DND-41 (cell line): Measurements from ENCODE around the gene SLC16A3.

ENCODE experiments used
- ATAC-seq: fragments of 200-7000 bp; cut with Tn5 transposase; 3 replicates; pipeline ENCODE4 v1.9.1; 2021; ENCODE audit warnings: low read depth; ENCODE audit not compliant: insufficient read depth
- DNase-seq: peaks from one replicate; pipeline ENCODE4 v3.0.0-alpha.2; 2020
- H2AFZ ChIP-seq: 2 replicates; pipeline ENCODE4 v1.6.0; 2012; ENCODE audit warnings: low read depth, low read length
- H3K27ac ChIP-seq: 2 replicates; pipeline ENCODE4 v1.5.1; 2012; ENCODE audit warnings: low read length, inconsistent platforms
- H3K27me3 ChIP-seq: fragments of 200-600 bp; sonication (generic); 2 replicates; pipeline ENCODE4 v1.6.0; 2012; ENCODE audit warnings: low read length, mild to moderate bottlenecking, inconsistent platforms; ENCODE audit not compliant: insufficient read depth, poor library complexity
- H3K36me3 ChIP-seq: 2 replicates; pipeline ENCODE4 v1.5.1; 2012; ENCODE audit warnings: low read length, inconsistent platforms; ENCODE audit not compliant: insufficient read depth
- H3K4me1 ChIP-seq: 2 replicates; pipeline ENCODE4 v1.5.1; 2012; ENCODE audit warnings: mild to moderate bottlenecking, low read length; ENCODE audit not compliant: insufficient read depth
- H3K4me2 ChIP-seq: 2 replicates; pipeline ENCODE4 v1.6.0; 2012; ENCODE audit warnings: mild to moderate bottlenecking, moderate library complexity, low read length, inconsistent platforms; ENCODE audit not compliant: insufficient read depth
- H3K4me3 ChIP-seq, 2 experiments: fragments of 200-600 bp in 1 of 2; shearing (Covaris generic) in 1 of 2; 2 replicates each; pipeline ENCODE4 v1.5.1; 2012 to 2016; ENCODE audit warnings: inconsistent platforms in 2 of 2, low read length in 2 of 2, mild to moderate bottlenecking in 2 of 2, low read depth in 1 of 2, moderate library complexity in 1 of 2
- H3K79me2 ChIP-seq: 2 replicates; pipeline ENCODE4 v1.6.0; 2012; ENCODE audit warnings: low read length, inconsistent platforms; ENCODE audit not compliant: insufficient read depth
- H3K9ac ChIP-seq: 2 replicates; pipeline ENCODE4 v1.6.0; 2012; ENCODE audit warnings: low read depth, mild to moderate bottlenecking, inconsistent platforms, low read length, moderate library complexity
- H3K9me3 ChIP-seq: 2 replicates; pipeline ENCODE4 v1.5.1; 2012; ENCODE audit warnings: low read length, moderate library complexity, mild to moderate bottlenecking, inconsistent platforms; ENCODE audit not compliant: insufficient read depth, severe bottlenecking
- H4K20me1 ChIP-seq: 2 replicates; pipeline ENCODE4 v1.6.0; 2012; ENCODE audit warnings: low read length; ENCODE audit not compliant: insufficient read depth
- EZH2 ChIP-seq: IDR thresholded peaks from 3 replicates; pipeline ENCODE4 v1.6.1; 2012; ENCODE audit warnings: borderline replicate concordance, low read depth, mild to moderate bottlenecking, moderate library complexity, low read length, inconsistent platforms; ENCODE audit not compliant: severe bottlenecking
- TF ChIP-seq, protein P1 (sequence below): IDR thresholded peaks from 2 replicates; pipeline ENCODE4 v1.5.1; 2012; ENCODE audit warnings: borderline replicate concordance, low read length, moderate library complexity, mild to moderate bottlenecking; ENCODE audit not compliant: poor library complexity, severe bottlenecking; ENCODE audit errors: extremely low read depth

SLC16A3 gene

DNA sequence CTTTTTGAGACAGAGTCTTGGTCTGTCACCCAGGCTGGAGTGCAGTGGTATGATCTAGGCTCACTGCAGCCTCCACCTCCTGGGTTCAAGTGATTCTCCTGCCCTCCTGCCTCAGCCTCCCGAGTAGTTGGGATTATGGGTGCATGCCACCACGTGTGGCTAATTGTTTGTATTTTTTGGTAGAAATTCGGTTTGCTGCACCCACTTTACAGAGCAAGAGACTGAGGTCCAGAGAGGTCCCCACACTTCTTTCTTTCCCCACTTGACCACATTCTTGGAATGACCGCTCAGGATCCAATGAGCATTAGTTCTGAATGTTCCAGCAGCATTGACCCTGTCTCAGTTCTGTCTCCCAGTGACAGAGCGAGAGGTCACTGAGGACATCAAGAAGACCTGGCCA is 5.3 kb upstream of the SLC16A3 start:
- H3K4me3 ChIP-seq, result no peak overlapping the region
- no peak overlapping the region for H3K4me2 ChIP-seq
- no peaks in the 10 kb centered on the region for H3K9me3 ChIP-seq
- peaks cover 14% of the 10 kb centered on the region for H3K4me1 ChIP-seq
- H3K36me3 ChIP-seq, result no peaks in the 10 kb centered on the region
- no peak for DNase-seq
- no peak for TF ChIP-seq EZH2
- TF ChIP-seq, protein P1, sequence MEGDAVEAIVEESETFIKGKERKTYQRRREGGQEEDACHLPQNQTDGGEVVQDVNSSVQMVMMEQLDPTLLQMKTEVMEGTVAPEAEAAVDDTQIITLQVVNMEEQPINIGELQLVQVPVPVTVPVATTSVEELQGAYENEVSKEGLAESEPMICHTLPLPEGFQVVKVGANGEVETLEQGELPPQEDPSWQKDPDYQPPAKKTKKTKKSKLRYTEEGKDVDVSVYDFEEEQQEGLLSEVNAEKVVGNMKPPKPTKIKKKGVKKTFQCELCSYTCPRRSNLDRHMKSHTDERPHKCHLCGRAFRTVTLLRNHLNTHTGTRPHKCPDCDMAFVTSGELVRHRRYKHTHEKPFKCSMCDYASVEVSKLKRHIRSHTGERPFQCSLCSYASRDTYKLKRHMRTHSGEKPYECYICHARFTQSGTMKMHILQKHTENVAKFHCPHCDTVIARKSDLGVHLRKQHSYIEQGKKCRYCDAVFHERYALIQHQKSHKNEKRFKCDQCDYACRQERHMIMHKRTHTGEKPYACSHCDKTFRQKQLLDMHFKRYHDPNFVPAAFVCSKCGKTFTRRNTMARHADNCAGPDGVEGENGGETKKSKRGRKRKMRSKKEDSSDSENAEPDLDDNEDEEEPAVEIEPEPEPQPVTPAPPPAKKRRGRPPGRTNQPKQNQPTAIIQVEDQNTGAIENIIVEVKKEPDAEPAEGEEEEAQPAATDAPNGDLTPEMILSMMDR, result no peak
- H3K9ac ChIP-seq, result no peak overlapping the region
- no peak for ATAC-seq
- no peak overlapping the region for H2AFZ ChIP-seq
- H3K27ac ChIP-seq, result no peak overlapping the region
- no peaks in the 10 kb centered on the region for H4K20me1 ChIP-seq
- peaks cover 3% of the 10 kb centered on the region for H3K27me3 ChIP-seq
- H3K79me2 ChIP-seq, result peaks cover 3% of the 10 kb centered on the region; the same call in 1 of the 2 replicates

DNA sequence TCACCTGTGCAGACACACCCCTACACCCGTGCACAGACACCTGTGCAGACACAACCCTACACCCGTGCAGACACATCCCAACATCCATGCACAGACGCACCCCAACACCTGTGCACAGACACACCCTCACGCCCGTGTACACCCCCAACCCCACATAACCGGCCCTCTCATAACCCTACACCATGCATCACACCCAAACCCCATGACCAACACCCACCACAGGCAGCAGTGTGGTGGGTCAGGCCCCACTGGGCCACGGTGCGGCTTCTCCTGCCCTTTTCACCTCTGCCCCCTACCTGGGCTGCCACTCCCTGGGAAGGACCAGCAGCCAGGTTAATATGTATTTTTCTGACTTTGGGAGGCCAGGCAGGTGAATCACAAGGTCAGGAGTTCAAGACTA is 4.2 kb upstream of the SLC16A3 start:
- Histone ChIP-seq H3K9me3 (no peaks in the 10 kb centered on the region), H4K20me1 (no peaks in the 10 kb centered on the region), H3K79me2 (peaks cover 3% of the 10 kb centered on the region; the same call in 1 of the 2 replicates), H3K27me3 (peaks cover 3% of the 10 kb centered on the region), H3K36me3 (no peaks in the 10 kb centered on the region), H3K4me3 (no peak overlapping the region), H3K4me2 (no peak overlapping the region), H3K9ac (no peak overlapping the region), H2AFZ (no peak overlapping the region), H3K4me1 (peaks cover 24% of the 10 kb centered on the region), H3K27ac (no peak overlapping the region)
- TF ChIP-seq, protein P1, result no peak
- no peak for TF ChIP-seq EZH2
- ATAC-seq (no peak), DNase-seq (no peak)

DNA sequence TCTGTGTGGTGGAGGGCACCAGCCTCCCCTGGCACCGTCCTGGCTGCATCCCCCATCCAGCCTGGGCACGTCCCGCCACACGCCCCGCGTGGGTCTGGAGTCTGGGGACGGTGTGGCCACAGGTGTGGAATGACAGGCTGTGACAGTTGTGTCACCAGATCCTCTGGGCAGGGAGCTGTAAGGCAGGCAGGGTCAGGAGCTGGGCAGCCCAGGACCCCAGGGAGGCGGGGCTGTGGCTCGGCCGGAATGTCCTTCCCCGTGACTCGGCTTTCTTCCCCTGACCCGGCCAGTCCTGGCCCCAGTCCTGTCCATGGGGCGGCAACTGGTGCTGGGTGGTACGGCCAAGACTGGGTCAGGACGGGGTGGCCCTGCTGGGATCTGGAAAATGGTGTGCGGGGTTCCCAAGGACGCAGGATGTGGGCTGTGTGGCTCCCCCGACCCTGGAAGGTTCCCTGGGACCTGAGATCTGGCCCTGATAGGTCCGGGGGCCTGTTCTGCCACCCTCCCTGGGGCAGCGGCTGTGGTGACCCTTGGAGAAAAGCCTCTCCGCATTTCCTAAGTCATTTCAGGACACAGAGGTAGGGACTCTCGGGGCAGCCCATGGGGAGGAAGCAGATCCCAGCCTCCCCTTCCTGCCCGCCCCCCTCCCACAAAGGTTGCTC is 3.3 kb upstream of the SLC16A3 start:
- Histone ChIP-seq H3K79me2 (peaks cover 3% of the 10 kb centered on the region; the same call in 1 of the 2 replicates), H3K27ac (no peak overlapping the region), H4K20me1 (no peaks in the 10 kb centered on the region), H3K9me3 (no peaks in the 10 kb centered on the region), H3K4me3 (no peak overlapping the region), H3K9ac (no peak overlapping the region), H2AFZ (no peak overlapping the region), H3K4me2 (no peak overlapping the region), H3K27me3 (peaks cover 3% of the 10 kb centered on the region), H3K36me3 (no peaks in the 10 kb centered on the region), H3K4me1 (peaks cover 24% of the 10 kb centered on the region)
- ATAC-seq (no peak), DNase-seq (no peak)
- TF ChIP-seq, protein P1, result no peak
- TF ChIP-seq EZH2, result no peak
